ENCODE measurements around the gene OR6X1. TPM values are rescaled to one million over a fixed set of nuclear protein-coding genes. Genes with fewer than 3 reads are reported as not detected.
"Not testable (repeated sequence)": the region's sequence is repeated elsewhere in the genome, so short reads cannot be mapped to it uniquely, and the experiment has no call there.

Gene OR6X1
- total RNA-seq, 1 donor from 2014 or later = not detected

DNA sequence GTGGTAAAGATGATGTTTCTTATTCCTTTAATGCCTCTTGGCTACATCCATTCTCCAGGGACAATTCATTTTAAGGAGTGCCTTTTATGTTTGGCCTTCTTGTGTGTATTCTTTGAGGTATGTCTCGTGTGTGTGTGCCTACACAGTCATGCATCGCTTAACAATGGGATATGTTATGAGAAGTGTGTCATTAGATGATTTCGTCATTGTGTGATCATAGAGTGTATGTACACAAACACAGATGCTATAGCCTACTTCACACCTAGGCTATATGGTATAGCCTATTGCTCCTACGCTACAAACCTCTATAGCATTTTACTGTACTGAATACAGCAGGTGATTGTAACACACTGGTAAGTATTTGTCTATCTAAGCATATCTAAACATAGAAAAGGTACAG, 35.8 kb downstream of the OR6X1 start:
- no peak for DNase-seq (ENCODE audit: low read depth)
- no peaks in the 10 kb centered on the region for H3K36me3 ChIP-seq (ENCODE audit: control insufficient read depth, insufficient read depth, low read length)
- TF ChIP-seq, protein P1, sequence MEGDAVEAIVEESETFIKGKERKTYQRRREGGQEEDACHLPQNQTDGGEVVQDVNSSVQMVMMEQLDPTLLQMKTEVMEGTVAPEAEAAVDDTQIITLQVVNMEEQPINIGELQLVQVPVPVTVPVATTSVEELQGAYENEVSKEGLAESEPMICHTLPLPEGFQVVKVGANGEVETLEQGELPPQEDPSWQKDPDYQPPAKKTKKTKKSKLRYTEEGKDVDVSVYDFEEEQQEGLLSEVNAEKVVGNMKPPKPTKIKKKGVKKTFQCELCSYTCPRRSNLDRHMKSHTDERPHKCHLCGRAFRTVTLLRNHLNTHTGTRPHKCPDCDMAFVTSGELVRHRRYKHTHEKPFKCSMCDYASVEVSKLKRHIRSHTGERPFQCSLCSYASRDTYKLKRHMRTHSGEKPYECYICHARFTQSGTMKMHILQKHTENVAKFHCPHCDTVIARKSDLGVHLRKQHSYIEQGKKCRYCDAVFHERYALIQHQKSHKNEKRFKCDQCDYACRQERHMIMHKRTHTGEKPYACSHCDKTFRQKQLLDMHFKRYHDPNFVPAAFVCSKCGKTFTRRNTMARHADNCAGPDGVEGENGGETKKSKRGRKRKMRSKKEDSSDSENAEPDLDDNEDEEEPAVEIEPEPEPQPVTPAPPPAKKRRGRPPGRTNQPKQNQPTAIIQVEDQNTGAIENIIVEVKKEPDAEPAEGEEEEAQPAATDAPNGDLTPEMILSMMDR (IDR thresholded peaks at IDR 0.05; ENCODE audit: insufficient read depth, low read length, poor library complexity, severe bottlenecking) = no peak
- no peak overlapping the region for H3K4me3 ChIP-seq (ENCODE audit: low read depth, low read length)
- H3K27me3 ChIP-seq (ENCODE audit: control insufficient read depth, insufficient read depth, low read length) = no peaks in the 10 kb centered on the region

DNA sequence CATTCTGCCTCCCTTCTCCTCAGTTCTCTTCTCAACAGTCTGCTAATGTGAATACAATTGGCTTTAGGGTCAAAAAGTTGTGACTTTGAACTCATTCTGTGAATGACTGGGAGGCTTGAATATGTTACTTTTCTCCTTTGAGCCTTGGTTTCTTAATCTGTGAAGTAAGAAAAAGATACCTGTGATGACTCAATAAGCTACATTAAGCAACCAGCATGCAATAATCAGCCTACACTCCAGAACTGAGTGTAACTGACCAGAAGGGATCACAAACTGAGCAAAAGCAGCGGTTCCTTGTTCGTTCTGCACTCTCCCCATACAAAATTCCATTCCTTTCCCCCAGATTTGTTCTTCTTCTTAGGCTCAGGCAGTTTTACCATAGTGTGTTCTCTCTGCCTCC, 36.3 kb downstream of the OR6X1 start:
- H3K4me3 ChIP-seq (ENCODE audit: low read depth, low read length) = no peak overlapping the region
- no peak for DNase-seq (ENCODE audit: low read depth)
- TF ChIP-seq, protein P1 (IDR thresholded peaks at IDR 0.05; ENCODE audit: insufficient read depth, low read length, poor library complexity, severe bottlenecking) = no peak
- no peaks in the 10 kb centered on the region for H3K36me3 ChIP-seq (ENCODE audit: control insufficient read depth, insufficient read depth, low read length)
- H3K27me3 ChIP-seq (ENCODE audit: control insufficient read depth, insufficient read depth, low read length) = no peaks in the 10 kb centered on the region

DNA sequence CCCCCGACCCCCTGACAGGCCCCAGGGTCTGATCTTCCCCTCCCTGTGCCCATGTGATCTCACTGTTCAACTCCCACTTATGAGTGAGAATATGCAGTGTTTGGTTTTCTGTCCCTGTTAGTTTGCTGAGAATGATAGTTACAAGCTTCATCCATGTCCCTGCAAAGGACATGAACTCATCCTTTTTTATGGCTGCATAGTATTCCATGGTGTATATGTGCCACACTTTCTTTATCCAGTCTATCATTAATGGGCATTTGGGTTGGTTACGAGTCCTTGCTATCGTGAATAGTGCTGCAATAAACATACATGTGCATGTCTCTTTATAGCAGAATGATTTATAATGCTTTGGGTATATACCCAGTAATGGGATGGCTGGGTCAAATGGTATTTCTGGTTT, 41.7 kb downstream of the OR6X1 start:
- not testable (repeated sequence) for H3K36me3 ChIP-seq (ENCODE audit: control insufficient read depth, insufficient read depth, low read length); H3K27me3 ChIP-seq (ENCODE audit: control insufficient read depth, insufficient read depth, low read length); DNase-seq (ENCODE audit: low read depth); H3K4me3 ChIP-seq (ENCODE audit: low read depth, low read length)

DNA sequence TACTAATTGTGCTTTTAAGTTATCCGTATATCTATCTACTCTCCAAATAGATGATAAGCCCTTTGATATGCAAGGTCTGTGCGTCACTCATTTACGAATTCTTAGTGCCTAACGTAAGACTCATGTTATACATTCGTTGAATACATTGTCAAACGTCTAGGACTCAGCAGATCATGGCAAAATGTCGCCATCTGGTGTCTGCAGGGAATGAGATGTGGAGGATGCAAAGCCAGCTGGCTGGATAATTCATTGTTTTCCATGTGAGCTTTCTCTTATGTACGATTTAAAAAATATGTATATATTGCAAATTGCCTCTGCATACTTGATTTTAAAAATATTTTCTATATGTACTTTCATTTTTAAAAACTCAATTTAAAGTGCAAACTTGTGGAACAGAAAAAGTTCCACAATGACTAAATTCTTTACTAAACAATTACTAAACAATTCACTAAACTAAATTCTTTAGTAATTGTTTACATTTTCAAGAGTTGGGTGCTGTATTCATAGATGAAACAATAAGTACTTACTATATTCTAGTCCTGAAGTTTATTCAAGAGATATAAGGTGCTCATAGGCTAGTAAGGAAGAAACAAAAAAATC, 46.6 kb downstream of the OR6X1 start:
- no peak overlapping the region for H3K4me3 ChIP-seq (ENCODE audit: low read depth, low read length)
- peaks cover 4% of the 10 kb centered on the region for H3K27me3 ChIP-seq (ENCODE audit: control insufficient read depth, insufficient read depth, low read length)
- DNase-seq (ENCODE audit: low read depth) = peak; percentile 16
- TF ChIP-seq, protein P1 (IDR thresholded peaks at IDR 0.05; ENCODE audit: insufficient read depth, low read length, poor library complexity, severe bottlenecking) = peak; percentile 74
- no peaks in the 10 kb centered on the region for H3K36me3 ChIP-seq (ENCODE audit: control insufficient read depth, insufficient read depth, low read length)

- Histone ChIP-seq H3K4me3 (ENCODE audit: low read depth, low read length) (no peak overlapping the region), H3K36me3 (ENCODE audit: control insufficient read depth, insufficient read depth, low read length) (no peaks in the 10 kb centered on the region), H3K27me3 (ENCODE audit: control insufficient read depth, insufficient read depth, low read length) (peaks cover 4% of the 10 kb centered on the region)
- DNase-seq (ENCODE audit: low read depth) = no peak
- TF ChIP-seq, protein P1 (IDR thresholded peaks at IDR 0.05; ENCODE audit: insufficient read depth, low read length, poor library complexity, severe bottlenecking) = no peak
These were observed 47.1 kb downstream of the OR6X1 start for GRCh38 chr11:123707206-123707605.

DNA sequence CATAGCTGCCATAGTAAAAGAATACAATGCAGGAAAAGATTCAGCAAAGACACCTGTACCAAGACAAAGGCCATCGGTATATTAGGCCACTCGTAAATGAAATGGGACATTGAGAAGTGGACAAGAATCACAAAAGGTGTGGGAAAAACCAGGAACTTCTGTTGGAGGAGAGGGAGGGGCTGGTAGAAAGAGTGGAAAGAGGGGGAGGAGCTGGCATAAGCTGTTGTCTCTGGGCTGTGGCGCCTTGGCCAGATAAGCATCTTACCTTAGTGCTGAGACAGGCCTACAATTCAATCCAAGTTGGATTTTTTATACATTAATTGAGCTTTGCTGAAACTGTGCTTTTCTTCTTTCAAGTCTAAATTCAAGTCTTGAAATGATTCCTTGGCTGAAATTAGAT, 50.0 kb downstream of the OR6X1 start:
- H3K4me3 ChIP-seq (ENCODE audit: low read depth, low read length) = no peak overlapping the region
- TF ChIP-seq, protein P1 (IDR thresholded peaks at IDR 0.05; ENCODE audit: insufficient read depth, low read length, poor library complexity, severe bottlenecking) = no peak
- DNase-seq (ENCODE audit: low read depth) = no peak
- H3K36me3 ChIP-seq (ENCODE audit: control insufficient read depth, insufficient read depth, low read length) = no peaks in the 10 kb centered on the region
- H3K27me3 ChIP-seq (ENCODE audit: control insufficient read depth, insufficient read depth, low read length) = no peaks in the 10 kb centered on the region

Other genes starting within 250 kb of the OR6X1 start
- gene SCN3B, start 99.9 kb downstream of the OR6X1 start, total RNA-seq = 2.1 and 2.4 TPM in 2 replicates
- 10.5 and 20.1 TPM in 2 replicates for gene ZNF202, start 12.9 kb downstream of the OR6X1 start, total RNA-seq
- gene OR6M1, start 51.8 kb upstream of the OR6X1 start, total RNA-seq = not detected in 2 replicates
- not detected in 2 replicates for gene TMEM225, start 131.2 kb upstream of the OR6X1 start, total RNA-seq
- gene OR8D4, start 147.6 kb upstream of the OR6X1 start, total RNA-seq = not detected in 2 replicates
- gene OR4D5, start 185.1 kb upstream of the OR6X1 start, total RNA-seq = not detected in 2 replicates
- 0.34 TPM in 1 of 2 replicates, not detected in the other for gene OR6T1, start 189.3 kb upstream of the OR6X1 start, total RNA-seq
- gene OR10S1, start 223.3 kb upstream of the OR6X1 start, total RNA-seq = not detected in 2 replicates
- gene OR10G6, start 240.6 kb upstream of the OR6X1 start, total RNA-seq = not detected in 2 replicates

All from kidney epithelial cell (primary cell).